Fibroblast of villous mesenchyme (primary cell): ENCODE data around the gene XRCC5. TPM values are rescaled to one million over a fixed set of nuclear protein-coding genes. Genes with fewer than 3 reads are reported as not detected.

Experiments
- DNase-seq: peaks from one replicate; pipeline ENCODE4 v3.0.0-alpha.2; 2010; ENCODE audit warnings: low read depth
- H3K4me3 ChIP-seq: 2 replicates; pipeline ENCODE4 v1.5.1; 2011; ENCODE audit warnings: low read depth, mild to moderate bottlenecking, low read length
- CTCF ChIP-seq: IDR thresholded peaks from 2 replicates; pipeline ENCODE4 v1.5.1; 2012; ENCODE audit warnings: low read depth, mild to moderate bottlenecking, low read length; ENCODE audit not compliant: insufficient read depth
- total RNA-seq: library from RNA; depleted of rRNA; stranded (reverse); fragments of >200 nt; gene quantifications from 2 replicates; pipeline ENCODE4 v1.2.3, GENCODE V29; 2012

XRCC5 gene
- total RNA-seq, 1 donor = 278 TPM

DNA sequence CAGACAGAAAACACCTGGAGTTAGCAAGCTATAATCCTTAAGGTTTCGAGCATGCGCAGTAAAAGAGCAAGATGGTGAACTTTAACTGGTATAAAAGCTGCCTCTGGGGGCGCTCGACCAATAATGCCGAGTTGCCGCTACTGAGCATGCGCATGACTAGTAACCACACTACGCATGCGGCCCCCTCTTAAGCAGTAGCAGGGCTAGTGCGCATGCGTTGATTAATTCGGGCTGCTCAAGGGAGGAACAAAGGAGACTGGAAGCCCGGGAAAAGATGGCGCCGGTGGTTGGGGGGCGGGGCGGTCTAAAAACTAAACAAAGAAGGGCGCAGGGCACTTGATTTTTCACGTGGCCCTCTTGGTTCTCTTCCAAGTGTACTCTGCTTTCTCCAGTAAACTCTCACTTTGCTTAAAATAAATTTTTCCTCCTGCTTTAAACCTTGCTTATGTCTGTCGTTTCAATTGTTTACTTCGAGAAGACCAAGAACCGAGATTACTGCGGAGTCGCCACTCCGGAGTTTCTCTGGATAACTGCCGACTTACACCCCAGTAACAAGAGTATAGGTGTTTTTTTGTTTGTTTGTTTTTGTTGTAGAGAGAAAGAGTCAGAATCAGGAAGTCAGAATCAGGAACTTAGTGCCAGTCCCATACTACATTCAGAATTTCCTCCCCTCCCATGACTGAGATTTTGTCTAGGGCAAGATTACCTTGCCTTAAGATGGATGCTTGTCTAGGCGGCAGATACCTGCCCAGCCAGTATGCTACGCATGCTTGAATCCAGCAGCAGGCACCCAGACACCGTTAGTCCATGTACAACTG lies 5.8 kb downstream of the XRCC5 start:
- peak overlapping the region; percentile 64 for H3K4me3 ChIP-seq
- peak; percentile 100 for DNase-seq
- TF ChIP-seq CTCF = peak; percentile 83

DNA sequence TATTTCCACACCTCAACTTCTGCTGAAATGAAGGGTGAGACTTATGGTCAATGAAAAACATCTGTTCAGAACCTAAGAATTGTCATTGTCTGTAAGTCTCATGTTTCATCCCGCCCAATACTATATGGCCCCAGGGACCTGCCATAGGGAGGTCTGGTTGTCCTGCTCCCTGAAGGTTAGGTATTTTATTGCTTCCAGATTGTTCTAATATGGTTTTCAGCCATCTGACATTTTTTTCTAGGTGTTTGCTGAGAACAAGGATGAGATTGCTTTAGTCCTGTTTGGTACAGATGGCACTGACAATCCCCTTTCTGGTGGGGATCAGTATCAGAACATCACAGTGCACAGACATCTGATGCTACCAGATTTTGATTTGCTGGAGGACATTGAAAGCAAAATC lies 7.3 kb downstream of the XRCC5 start:
- DNase-seq = peak; percentile 21
- no peak overlapping the region for H3K4me3 ChIP-seq
- no peak for TF ChIP-seq CTCF

- DNase-seq = no peak
- no peak for TF ChIP-seq CTCF
Observed at GRCh38 chr2:216117561-216118340, 8.6 kb downstream of the XRCC5 start.

GRCh38 chr2:216118474-216118873 lies 9.3 kb downstream of the XRCC5 start:
- H3K4me3 ChIP-seq = no peak overlapping the region
- TF ChIP-seq CTCF = no peak
- peak; percentile 31 for DNase-seq

More at GRCh38 chr2:216117561-216118340, 8.6 kb downstream of the XRCC5 start:
- H3K4me3 ChIP-seq = no peak overlapping the region

DNA sequence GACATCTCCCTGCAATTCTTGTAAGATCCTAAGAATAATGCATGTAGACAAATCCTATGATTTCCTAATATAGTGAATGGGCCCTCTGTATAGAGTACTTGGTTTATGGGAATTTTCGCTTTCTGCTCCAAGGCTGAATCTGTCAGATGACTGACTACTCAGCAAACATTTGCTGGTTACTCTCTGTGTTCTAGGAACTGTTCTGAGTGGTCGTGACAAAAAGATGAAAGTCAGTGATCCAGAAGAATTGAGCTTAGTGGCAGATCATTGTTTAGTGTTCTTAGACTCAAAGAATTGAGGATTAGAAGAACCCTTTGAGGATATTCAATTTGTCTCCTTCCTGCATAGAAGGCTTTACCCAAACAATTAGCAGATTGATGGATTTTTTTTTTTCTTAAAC lies 10.0 kb downstream of the XRCC5 start:
- DNase-seq = no peak
- H3K4me3 ChIP-seq = no peak overlapping the region
- TF ChIP-seq CTCF = no peak

DNA sequence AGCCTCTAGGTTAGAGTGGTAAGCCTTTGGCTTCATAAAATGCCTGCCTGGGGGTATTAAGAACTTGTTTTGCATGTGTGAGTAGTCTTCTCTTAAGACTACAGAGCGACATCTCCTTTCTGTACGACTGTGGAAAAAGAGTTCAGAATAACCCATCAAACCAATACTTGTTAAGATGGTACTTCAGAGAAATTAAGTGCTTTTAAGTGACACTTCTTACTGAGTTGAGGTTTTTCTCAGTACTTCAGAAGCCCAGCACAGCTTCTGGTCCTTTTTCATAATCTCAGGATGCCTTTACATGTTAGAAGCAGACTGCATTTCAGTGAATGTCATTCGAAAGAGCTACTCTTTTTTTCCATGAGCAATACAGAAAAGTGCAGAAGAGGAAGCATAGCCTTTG lies 10.8 kb downstream of the XRCC5 start:
- H3K4me3 ChIP-seq = no peak overlapping the region
- TF ChIP-seq CTCF = no peak
- no peak for DNase-seq
